Caco-2 (cell line): ENCODE results near the gene TMEM223. TPM values are rescaled to one million over a fixed set of nuclear protein-coding genes. Genes with fewer than 3 reads are reported as not detected.

Experiments used
- BruUV-seq: library from RNA; stranded (reverse); fragments of 400-500 nt; replicated peaks from 2 replicates; lab custom pipeline; 2021; lab: Mats Ljungman, UMichigan
- CTCF ChIA-PET: fragments of 300-600 bp; sonication (Branson Sonifier 250); formaldehyde crosslinking; loops from one replicate; lab custom pipeline; 2022; ENCODE audit warnings: antibody characterized with exemption; lab: Charles Lee
- POLR2A ChIA-PET: fragments of 300-600 bp; sonication (Branson Sonifier 250); formaldehyde crosslinking; loops from one replicate; lab custom pipeline; 2022; ENCODE audit warnings: antibody characterized with exemption; lab: Charles Lee
- DNase-seq, 2 experiments: peaks; one replicate each; pipeline versions ENCODE4 v3.0.0 to v3.0.0-alpha.2; 2020 to 2022
- H3K27me3 ChIP-seq: replicated peaks from 2 replicates; pipeline ENCODE4 v1.6.0; 2011; ENCODE audit warnings: low read length; ENCODE audit not compliant: control insufficient read depth, insufficient read depth
- H3K36me3 ChIP-seq: 2 replicates; pipeline ENCODE4 v1.5.1; 2011; ENCODE audit warnings: low read length; ENCODE audit not compliant: control insufficient read depth, insufficient read depth
- H3K4me1 ChIP-seq: fragments of 250-450 bp; sonication (Bioruptor Pico); 2 replicates; pipeline ENCODE4 v1.5.1; 2020; ENCODE audit warnings: mild to moderate bottlenecking
- H3K4me3 ChIP-seq: 2 replicates; pipeline ENCODE4 v1.5.1; 2011; ENCODE audit warnings: low read depth, mild to moderate bottlenecking, control low read depth, low read length
- H3K9me3 ChIP-seq: fragments of 250-450 bp; sonication (Bioruptor Pico); 2 replicates; pipeline ENCODE4 v1.5.1; 2020; ENCODE audit warnings: mild to moderate bottlenecking, moderate library complexity
- H3K27ac Mint-ChIP-seq: one replicate; pipeline ENCODE4 v1.8.0; 2022; ENCODE audit warnings: mixed read lengths; ENCODE audit not compliant: unreplicated experiment
- H3K27me3 Mint-ChIP-seq: one replicate; pipeline ENCODE4 v1.8.0; 2022; ENCODE audit warnings: mixed read lengths; ENCODE audit not compliant: insufficient read depth, unreplicated experiment
- H3K36me3 Mint-ChIP-seq: one replicate; pipeline ENCODE4 v1.8.0; 2022; ENCODE audit warnings: mild to moderate bottlenecking, mixed read lengths; ENCODE audit not compliant: insufficient read depth, unreplicated experiment
- H3K4me1 Mint-ChIP-seq: one replicate; pipeline ENCODE4 v1.8.0; 2022; ENCODE audit warnings: low read depth, mixed read lengths; ENCODE audit not compliant: unreplicated experiment
- H3K4me3 Mint-ChIP-seq: one replicate; pipeline ENCODE4 v1.8.0; 2022; ENCODE audit warnings: mild to moderate bottlenecking, moderate library complexity, mixed read lengths; ENCODE audit not compliant: unreplicated experiment
- H3K9me3 Mint-ChIP-seq: one replicate; pipeline ENCODE4 v1.8.0; 2022; ENCODE audit warnings: mixed read lengths; ENCODE audit not compliant: unreplicated experiment
- CTCF ChIP-seq, 2 experiments: fragments of 200-600 bp in 1 of 2; IDR thresholded peaks; 1 replicate in 1 of 2; 2 replicates in 1 of 2; pipeline versions ENCODE4 v1.5.1 to v1.8.0; 2011 to 2022; ENCODE audit warnings: antibody characterized with exemption in 1 of 2, control low read depth in 1 of 2, inconsistent platforms in 1 of 2, low read depth in 1 of 2, low read length in 1 of 2, mild to moderate bottlenecking in 1 of 2, moderate library complexity in 1 of 2; ENCODE audit not compliant: insufficient read depth in 1 of 2, severe bottlenecking in 1 of 2, unreplicated experiment in 1 of 2
- intact Hi-C: fragments of 100-400 bp; cut with micrococcal nuclease; formaldehyde crosslinking; loops from one replicate; pipeline ENCODE4 v1.10.0; 2022; ENCODE audit not compliant: unreplicated experiment
- total RNA-seq: library from RNA; stranded (reverse); gene quantifications from 2 replicates; pipeline ENCODE4 v1.2.3, GENCODE V29; 2022

Gene TMEM223
- total RNA-seq, 1 experiment from 2014 or later, result 22.7 TPM

- no peaks in the 10 kb centered on the region for H3K4me1 ChIP-seq
- H3K4me3 ChIP-seq, result peak within 1 kb of the TSS; percentile 66
- ChIA-PET CTCF (interaction anchor here (0.7 to 1.7 kb wide), 2 partner anchors 24 to 46 kb away, joined by 4 to 20 read pairs; partner anchors contain the start of gene TMEM179B), POLR2A (interaction anchor here (0.5 to 1.7 kb wide), 21 partner anchors 8 to 241 kb away, joined by 3 to 68 read pairs (median 6); partner anchors contain the start of genes CSKMT, HNRNPUL2, SLC3A2 and TMEM179B)
- Mint-ChIP-seq H3K4me3 (peak within 1 kb of the TSS; percentile 90), H3K36me3 (peaks cover 85% of the 10 kb centered on the region), H3K4me1 (peaks cover 9% of the 10 kb centered on the region), H3K9me3 (no peaks in the 10 kb centered on the region), H3K27ac (peak within 1 kb of the TSS; percentile 100), H3K27me3 (no peaks in the 10 kb centered on the region)
- no peaks in the 10 kb centered on the region for H3K9me3 ChIP-seq
- H3K27me3 ChIP-seq, result no peaks in the 10 kb centered on the region
- intact Hi-C loops, result loop anchor here (1.0 to 2.0 kb wide), 3 partner anchors 9 to 46 kb away; partner anchors contain the start of genes NXF1 and TMEM179B
- H3K36me3 ChIP-seq, result peaks cover 10% of the 10 kb centered on the region; the same call in 1 of the 2 replicates
- no peak for TF ChIP-seq CTCF (IDR thresholded peaks at IDR 0.05; ENCODE audit: insufficient read depth in 1 of 2, low read depth in 1 of 2, low read length in 1 of 2, severe bottlenecking in 1 of 2, unreplicated experiment in 1 of 2)
- TSS peak; percentile 82 for BruUV-seq
- DNase-seq, result no peak
These were observed 40.8 kb upstream of the TMEM223 start, which contains the start of gene TEX54 for GRCh38 chr11:62832336-62833234. TEX54 (minus strand) TSS chr11:62832841.

- TF ChIP-seq CTCF (IDR thresholded peaks at IDR 0.05; ENCODE audit: insufficient read depth in 1 of 2, low read depth in 1 of 2, low read length in 1 of 2, severe bottlenecking in 1 of 2, unreplicated experiment in 1 of 2), result no peak
- Mint-ChIP-seq H3K4me3 (peak within 1 kb of the TSS; percentile 90), H3K36me3 (peaks cover 85% of the 10 kb centered on the region), H3K27me3 (no peaks in the 10 kb centered on the region), H3K9me3 (no peaks in the 10 kb centered on the region), H3K27ac (peak within 1 kb of the TSS; percentile 100), H3K4me1 (peaks cover 5% of the 10 kb centered on the region)
- ChIA-PET POLR2A (interaction anchor here (0.5 to 1.7 kb wide), 26 partner anchors 9 to 1472 kb away, joined by 3 to 68 read pairs (median 5); partner anchors contain the start of genes CSKMT, HNRNPUL2, SLC3A2 and TMEM179B), CTCF (interaction anchor here (0.6 to 1.7 kb wide), 5 partner anchors 10 to 538 kb away, joined by 3 to 20 read pairs (median 4); partner anchors contain the start of genes SLC22A9 and TMEM179B)
- DNase-seq, result peak; percentile 99
- Histone ChIP-seq H3K4me1 (no peaks in the 10 kb centered on the region), H3K4me3 (peak within 1 kb of the TSS; percentile 66), H3K36me3 (peaks cover 10% of the 10 kb centered on the region; the same call in 1 of the 2 replicates), H3K9me3 (no peaks in the 10 kb centered on the region), H3K27me3 (no peaks in the 10 kb centered on the region)
- intact Hi-C loops, result loop anchor here (1.0 to 2.0 kb wide), 3 partner anchors 10 to 45 kb away; partner anchors contain the start of genes NXF1 and TMEM179B
- BruUV-seq, result TSS peak; percentile 46
These were observed 39.9 kb upstream of the TMEM223 start, which contains the start of gene STX5 for GRCh38 chr11:62831520-62832335. STX5 (minus strand) TSS chr11:62832051; CDS start chr11:62831243, 808 bp downstream.
